GM21825 (cell line): ENCODE measurements around the gene SPINDOC.
A peak's percentile ranks its signal among the peaks of the same experiment; 100 is the strongest.

Experiments
- ATAC-seq: cut with Tn5 transposase; IDR thresholded peaks from one replicate; pipeline ENCODE4 v1.9.1; 2021; ENCODE audit warnings: mild to moderate bottlenecking, moderate library complexity; ENCODE audit not compliant: unreplicated experiment

Gene SPINDOC

GRCh38 chr11:63831326-63831725 is 18.1 kb downstream of the SPINDOC start:
- no peak for ATAC-seq

GRCh38 chr11:63832336-63832735 is 19.1 kb downstream of the SPINDOC start:
- no peak for ATAC-seq

- ATAC-seq, result no peak
Measured at GRCh38 chr11:63833048-63833447, 19.8 kb downstream of the SPINDOC start.

- ATAC-seq, result no peak
Measured at GRCh38 chr11:63834535-63835157, 21.4 kb downstream of the SPINDOC start.

GRCh38 chr11:63835158-63835545 is 21.9 kb downstream of the SPINDOC start:
- no peak for ATAC-seq

GRCh38 chr11:63837027-63837688 is 23.9 kb downstream of the SPINDOC start:
- no peak for ATAC-seq

- ATAC-seq, result no peak
Measured at GRCh38 chr11:63837739-63838138, 24.5 kb downstream of the SPINDOC start.

GRCh38 chr11:63838150-63838677 is 25.0 kb downstream of the SPINDOC start:
- no peak for ATAC-seq

GRCh38 chr11:63838678-63839507 is 25.6 kb downstream of the SPINDOC start, which contains the start of gene MARK2:
TSS of gene MARK2 (plus strand) at chr11:63839110. CDS start at chr11:63839507, 397 bp downstream.
- peak; percentile 68 for ATAC-seq

GRCh38 chr11:63839508-63840355 is 26.5 kb downstream of the SPINDOC start:
- ATAC-seq, result peak; percentile 5

- no peak for ATAC-seq
Measured at GRCh38 chr11:63840356-63841060, 27.3 kb downstream of the SPINDOC start.

- no peak for ATAC-seq
Measured at GRCh38 chr11:63841554-63841953, 28.3 kb downstream of the SPINDOC start.

GRCh38 chr11:63843041-63843440 is 29.8 kb downstream of the SPINDOC start:
- ATAC-seq, result no peak

- ATAC-seq, result no peak
Measured at GRCh38 chr11:63844836-63845235, 31.6 kb downstream of the SPINDOC start.

GRCh38 chr11:63845303-63845702 is 32.0 kb downstream of the SPINDOC start:
- ATAC-seq, result no peak

GRCh38 chr11:63845911-63846310 is 32.7 kb downstream of the SPINDOC start:
- ATAC-seq, result no peak

- no peak for ATAC-seq
Measured at GRCh38 chr11:63846897-63847296, 33.6 kb downstream of the SPINDOC start.

GRCh38 chr11:63847363-63847762 is 34.1 kb downstream of the SPINDOC start:
- ATAC-seq, result no peak

GRCh38 chr11:63849691-63850090 is 36.4 kb downstream of the SPINDOC start:
- no peak for ATAC-seq

- ATAC-seq, result no peak
Measured at GRCh38 chr11:63850920-63851319, 37.7 kb downstream of the SPINDOC start.
